Astrocyte (in vitro differentiated cells and primary cell): ENCODE data around the gene RNLS.

Experiments used
- CTCF ChIP-seq: IDR thresholded peaks from 2 replicates; pipeline ENCODE4 v1.5.1; 2011; ENCODE audit warnings: low read depth, mild to moderate bottlenecking, inconsistent platforms, low read length, moderate library complexity; ENCODE audit not compliant: insufficient read depth
- EZH2 ChIP-seq: IDR thresholded peaks from 2 replicates; pipeline ENCODE4 v1.6.1; 2012; ENCODE audit warnings: mild to moderate bottlenecking, low read length, inconsistent platforms; ENCODE audit not compliant: insufficient read depth

- no peak for TF ChIP-seq CTCF
- TF ChIP-seq EZH2 = no peak
These were observed 31.9 kb downstream of the RNLS start for GRCh38 chr10:88551246-88551645.
